HepG2 (cell line): ENCODE results near the gene RARA. TPM values are rescaled to one million over a fixed set of nuclear protein-coding genes. Genes with fewer than 3 reads are reported as not detected.
A peak's percentile ranks its signal among the peaks of the same experiment; 100 is the strongest.

Experiments
- ARID2 ChIP-seq: sonication (generic); formaldehyde crosslinking; IDR thresholded peaks from 2 replicates; pipeline ENCODE4 v1.8.1; 2022; ENCODE audit warnings: mild to moderate bottlenecking, missing genetic modification reagents, borderline replicate concordance
- ATF7 ChIP-seq, 2 experiments: fragments of 450-650 bp in 1 of 2; sonication (generic) in 1 of 2; formaldehyde crosslinking in 1 of 2; IDR thresholded peaks; 2 replicates each; pipeline versions ENCODE4 v1.4.0 to v1.6.1; 2016 to 2020; ENCODE audit warnings: antibody characterized with exemption in 1 of 2, mild to moderate bottlenecking in 1 of 2, missing genetic modification reagents in 1 of 2
- ATM ChIP-seq: fragments of 450-650 bp; IDR thresholded peaks from 2 replicates; pipeline ENCODE4 v1.7.1; 2017; ENCODE audit warnings: mild to moderate bottlenecking, borderline replicate concordance
- BRCA1 ChIP-seq: sonication (generic); formaldehyde crosslinking; IDR thresholded peaks from 2 replicates; pipeline ENCODE4 v1.4.0; 2020; ENCODE audit warnings: missing genetic modification reagents
- CC2D1A ChIP-seq: sonication (generic); formaldehyde crosslinking; IDR thresholded peaks from 2 replicates; pipeline ENCODE4 v1.8.1; 2023; ENCODE audit warnings: mild to moderate bottlenecking, missing genetic modification reagents
- GRHL1 ChIP-seq: sonication (generic); formaldehyde crosslinking; conservative IDR thresholded peaks from 2 replicates; pipeline ENCODE4 v1.8.0; 2022; ENCODE audit warnings: missing genetic modification reagents
- GTF2F1 ChIP-seq: fragments of 150-350 bp; IDR thresholded peaks from 2 replicates; pipeline ENCODE4 v1.6.1; 2014; ENCODE audit warnings: low read length
- HMGXB3 ChIP-seq: sonication (generic); formaldehyde crosslinking; IDR thresholded peaks from 2 replicates; pipeline ENCODE4 v1.4.0; 2020; ENCODE audit warnings: missing genetic modification reagents, borderline replicate concordance
- HOMEZ ChIP-seq: IDR thresholded peaks from 2 replicates; pipeline ENCODE4 v1.6.1; 2016; ENCODE audit warnings: low read depth
- IKZF5 ChIP-seq: IDR thresholded peaks from 2 replicates; pipeline ENCODE4 v1.6.1; 2018; ENCODE audit warnings: missing genetic modification reagents, mild to moderate bottlenecking, missing compliant biosample characterization
- MED13 ChIP-seq: sonication (generic); formaldehyde crosslinking; IDR thresholded peaks from 2 replicates; pipeline ENCODE4 v1.5.0; 2020; ENCODE audit warnings: missing genetic modification reagents
- MYC ChIP-seq: sonication (generic); formaldehyde crosslinking; IDR thresholded peaks from 2 replicates; pipeline ENCODE4 v1.9.0; 2021; ENCODE audit warnings: missing genetic modification reagents, borderline replicate concordance
- NFE2L1 ChIP-seq: sonication (generic); formaldehyde crosslinking; IDR thresholded peaks from 2 replicates; pipeline ENCODE4 v1.4.0; 2020; ENCODE audit warnings: missing genetic modification reagents, mild to moderate bottlenecking, borderline replicate concordance
- PPARG ChIP-seq: conservative IDR thresholded peaks from 2 replicates; pipeline ENCODE4 v1.6.1; 2016; ENCODE audit warnings: missing biosample characterization, missing genetic modification reagents
- RFX1 ChIP-seq: fragments of 450-650 bp; IDR thresholded peaks from 2 replicates; pipeline ENCODE4 v1.6.1; 2017
- TP53 ChIP-seq: sonication (generic); formaldehyde crosslinking; conservative IDR thresholded peaks from 2 replicates; pipeline ENCODE4 v1.4.0; 2020; ENCODE audit warnings: missing genetic modification reagents
- ZNF350 ChIP-seq: sonication (generic); formaldehyde crosslinking; IDR thresholded peaks from 2 replicates; pipeline ENCODE4 v1.4.0; 2020; ENCODE audit warnings: mild to moderate bottlenecking, low read depth, missing genetic modification reagents, borderline replicate concordance
- ZNF460 ChIP-seq: sonication (generic); formaldehyde crosslinking; IDR thresholded peaks from 2 replicates; pipeline ENCODE4 v1.5.1; 2020; ENCODE audit warnings: missing genetic modification reagents, mild to moderate bottlenecking, borderline replicate concordance
- ZNF670 ChIP-seq: sonication (generic); formaldehyde crosslinking; IDR thresholded peaks from 2 replicates; pipeline ENCODE4 v1.8.0; 2022; ENCODE audit warnings: mild to moderate bottlenecking, missing genetic modification reagents, borderline replicate concordance
- ZNF772 ChIP-seq: sonication (generic); formaldehyde crosslinking; IDR thresholded peaks from 2 replicates; pipeline ENCODE4 v1.5.0; 2020; ENCODE audit warnings: mild to moderate bottlenecking, missing genetic modification reagents
- polyA plus RNA-seq, 8 experiments: library from polyadenylated mRNA; depleted of rRNA in 3 of 8; stranded (reverse) in 7 of 8; unstranded in 1 of 8; fragments of >200 nt; fragmentation: Illumina TruSeq in 4 of 8; extraction: Trizol in 4 of 8; gene quantifications; 2 replicates each; pipeline versions ENCODE4 v1.2.1 to v1.2.3, GENCODE V29; 2011 to 2016; ENCODE audit warnings: low read depth in 4 of 8, missing spikeins in 1 of 8, mixed read lengths in 1 of 8; ENCODE audit not compliant: insufficient read depth in 1 of 8
- total RNA-seq, 5 experiments: library from RNA; depleted of rRNA; stranded (reverse); fragments of >200 nt; fragmentation: Illumina TruSeq; extraction: Trizol; gene quantifications; 2 replicates each; pipeline ENCODE4 v1.2.3, GENCODE V29; 2016; ENCODE audit warnings: low read depth in 1 of 5

Gene RARA
- total and polyA plus RNA-seq, 2 of the 13 experiments (the other 11 are each of a cell fraction or from before 2014, with no cell fraction given): 6.4 to 8.6 TPM

- peak; percentile 98 for TF ChIP-seq HMGXB3 (CRISPR knock-in tag)
- no peak; the same call in none of the 2 replicates for TF ChIP-seq PPARG
- TF ChIP-seq ZNF460 (CRISPR knock-in tag): no peak
- TF ChIP-seq TP53 (CRISPR knock-in tag): 0 out of 2 replicates have a peak, but pooled peaks have one; percentile 24
- TF ChIP-seq GTF2F1: no peak
- TF ChIP-seq ZNF772 (CRISPR knock-in tag): peak; percentile 77; the same call in 1 of the 2 replicates
- no peak for TF ChIP-seq BRCA1
- TF ChIP-seq IKZF5 (CRISPR knock-in tag): peak; percentile 94
- TF ChIP-seq NFE2L1 (CRISPR knock-in tag): no peak
- no peak for TF ChIP-seq GRHL1 (CRISPR knock-in tag)
- TF ChIP-seq MYC (CRISPR knock-in tag): peak; percentile 73; the same call in 1 of the 2 replicates
- TF ChIP-seq ATM: no peak
- TF ChIP-seq HOMEZ (CRISPR knock-in tag): peak; percentile 69
- no peak for TF ChIP-seq ZNF670 (CRISPR knock-in tag)
- TF ChIP-seq MED13: peak; percentile 10; the same call in 1 of the 2 replicates
- no peak for TF ChIP-seq ATF7 (IDR thresholded peaks at IDR 0.05)
- TF ChIP-seq ATF7 (CRISPR knock-in tag; IDR thresholded peaks at IDR 0.05): 0 out of 2 replicates have a peak, but pooled peaks have one; percentile 11
- TF ChIP-seq ARID2 (CRISPR knock-in tag): peak; percentile 92
- TF ChIP-seq CC2D1A (CRISPR knock-in tag): no peak
- TF ChIP-seq ZNF350 (CRISPR knock-in tag): peak; percentile 72; the same call in 1 of the 2 replicates
- TF ChIP-seq RFX1: no peak
Measured at GRCh38 chr17:40287494-40288369, 21.2 kb upstream of the RARA start, which contains the start of gene CDC6 (continued).
